ENCODE results near the gene UHRF2. TPM values are rescaled to one million over a fixed set of nuclear protein-coding genes. Genes with fewer than 3 reads are reported as not detected.
A peak's percentile ranks its signal among the peaks of the same experiment; 100 is the strongest.

The UHRF2 gene
- total and polyA plus RNA-seq, 2 of the 4 experiments (the other 2 are of a cell fraction): 27.6 to 37.3 TPM

- ChIA-PET POLR2A (ENCODE audit: unreplicated experiment) (no interaction called here), CTCF (no interaction called here)
- Histone ChIP-seq H3K18ac (ENCODE audit: low read depth, low read length) (no peak overlapping the region), H3K4me1 (ENCODE audit: control insufficient read depth, insufficient read depth, low read length) (no peaks in the 10 kb centered on the region), H4K91ac (ENCODE audit: insufficient read depth, low read depth, low read length) (no peak overlapping the region), H2AK9ac (replicated peaks; ENCODE audit: low read depth, low read length, poor library complexity) (no peak overlapping the region), H3K23ac (ENCODE audit: low read depth, low read length) (no peak overlapping the region), H2AK5ac (ENCODE audit: low read depth, low read length) (no peak overlapping the region), H3K9me3 (ENCODE audit: control insufficient read depth, insufficient read depth, low read length) (no peaks in the 10 kb centered on the region), H3K4ac (ENCODE audit: low read depth, low read length) (no peak overlapping the region), H3K4me2 (ENCODE audit: low read depth, low read length) (no peak overlapping the region), H3K9me1 (ENCODE audit: insufficient read depth, low read length) (no peaks in the 10 kb centered on the region; the same call in 1 of the 2 replicates), H3K36me3 (ENCODE audit: control insufficient read depth, insufficient read depth, low read length) (peaks cover 6% of the 10 kb centered on the region; the same call in 1 of the 2 replicates), H3K27me3 (ENCODE audit: control insufficient read depth, insufficient read depth, low read length) (no peaks in the 10 kb centered on the region), H4K20me1 (ENCODE audit: insufficient read depth, low read length) (no peaks in the 10 kb centered on the region), H3K4me3 (ENCODE audit: insufficient read depth, low read depth, low read length) (no peak overlapping the region), H3K56ac (ENCODE audit: extremely low read depth, insufficient read depth, low read length) (no peak overlapping the region), H2BK15ac (ENCODE audit: low read depth, low read length) (no peak overlapping the region), H4K5ac (ENCODE audit: low read depth, low read length) (no peak overlapping the region), H2BK5ac (ENCODE audit: low read depth, low read length, poor library complexity, severe bottlenecking) (no peak overlapping the region), H3K14ac (replicated peaks; ENCODE audit: low read depth, low read length) (no peak overlapping the region), H2AFZ (replicated peaks; ENCODE audit: low read length, poor library complexity) (no peak overlapping the region), H4K8ac (ENCODE audit: low read depth in 2 of 2, low read length in 2 of 2) (no peak overlapping the region), H3K79me1 (ENCODE audit: low read depth in 1 of 2, low read length in 2 of 2) (peaks cover 0 to 12% of the 10 kb centered on the region in 2 experiments; a peak in 3 of 4 replicates), H2BK20ac (ENCODE audit: low read depth, low read length) (no peak overlapping the region), H3K27ac (ENCODE audit: insufficient read depth, low read length) (no peak overlapping the region), H3K9ac (ENCODE audit: low read depth, low read length) (no peak overlapping the region), H2BK120ac (ENCODE audit: low read depth, low read length) (no peak overlapping the region)
- dilution Hi-C loops (cut with HindIII; ENCODE audit: low sequenced_read_pairs, unreplicated experiment) (no loop called here), intact Hi-C loops (cut with micrococcal nuclease) (loop anchor here (5.0 kb wide), 1 partner anchor 40 kb away; no protein-coding TSS in a partner anchor), in situ Hi-C loops (cut with MboI; ENCODE audit: low sequenced_read_pairs) (no loop called here)
- BruUV-seq (replicated peaks): no TSS peak
- peak; percentile 36 for DNase-seq
- ATAC-seq (ENCODE audit: low read depth): peak; percentile 63; the same call in 1 of the 2 replicates
- TF ChIP-seq ELK1 (IDR thresholded peaks at IDR 0.05; ENCODE audit: borderline replicate concordance, low read depth, low read length) (no peak), USF2 (IDR thresholded peaks at IDR 0.05; ENCODE audit: low read depth, low read length) (no peak), POLR2A (IDR thresholded peaks at IDR 0.05; ENCODE audit: low read depth, low read length) (no peak), MAFK (IDR thresholded peaks at IDR 0.05; ENCODE audit: low read depth, low read length) (no peak), CHD1 (IDR thresholded peaks at IDR 0.05; ENCODE audit: low read depth, low read length) (no peak), RFX5 (IDR thresholded peaks at IDR 0.05; ENCODE audit: low read depth, low read length) (no peak), NFE2L2 (IDR thresholded peaks at IDR 0.05; ENCODE audit: low read depth, low read length) (no peak), MXI1 (IDR thresholded peaks at IDR 0.05; ENCODE audit: borderline replicate concordance, low read depth, low read length) (no peak), BHLHE40 (IDR thresholded peaks at IDR 0.05; ENCODE audit: low read depth, low read length) (no peak), MAZ (IDR thresholded peaks at IDR 0.05; ENCODE audit: borderline replicate concordance, low read depth, low read length) (no peak), SMC3 (IDR thresholded peaks at IDR 0.05; ENCODE audit: low read depth, low read length) (no peak), FOS (IDR thresholded peaks at IDR 0.05; ENCODE audit: low read depth, low read length) (no peak)
- WGBS, 2 experiments (ENCODE audit: extremely low coverage in 2 of 2, insufficient read length in 1 of 2): no CpG with 5 or more reads among the region's 3 CpGs
Measured at GRCh38 chr9:6512085-6512657, 99.2 kb downstream of the UHRF2 start.
